PC-3 (cell line): ENCODE measurements around the gene PANK3. TPM values are rescaled to one million over a fixed set of nuclear protein-coding genes. Genes with fewer than 3 reads are reported as not detected.
A peak's percentile ranks its signal among the peaks of the same experiment; 100 is the strongest.
"Not testable (repeated sequence)": the region's sequence is repeated elsewhere in the genome, so short reads cannot be mapped to it uniquely, and the experiment has no call there.

Source experiments
- ATAC-seq: fragments of 200-7000 bp; cut with Tn5 transposase; 2 replicates; pipeline ENCODE4 v1.9.1; 2020; ENCODE audit warnings: mild to moderate bottlenecking, moderate library complexity
- BruUV-seq: library from RNA; stranded (reverse); fragments of 400-500 nt; replicated peaks from 2 replicates; lab custom pipeline; 2021; lab: Mats Ljungman, UMichigan
- CTCF ChIA-PET: fragments of 300-600 bp; sonication (Branson Sonifier 250); formaldehyde crosslinking; loops from one replicate; lab custom pipeline; 2022; ENCODE audit warnings: antibody characterized with exemption; lab: Charles Lee
- POLR2A ChIA-PET: fragments of 300-600 bp; sonication (Branson Sonifier 250); formaldehyde crosslinking; loops from one replicate; lab custom pipeline; 2022; ENCODE audit warnings: antibody characterized with exemption; ENCODE audit not compliant: unreplicated experiment; lab: Charles Lee
- DNase-seq: peaks from one replicate; pipeline ENCODE4 v3.0.0-alpha.2; 2015
- H2AFZ ChIP-seq: fragments of 300-600 bp; sonication (generic); 2 replicates; pipeline ENCODE4 v1.6.0; 2016; ENCODE audit warnings: antibody characterized with exemption, low read length
- H3F3A ChIP-seq: fragments of 300-600 bp; sonication (generic); one replicate; pipeline ENCODE4 v1.6.0; 2017; ENCODE audit warnings: antibody characterized with exemption, low read length, control low read depth, mild to moderate bottlenecking; ENCODE audit not compliant: unreplicated experiment
- H3K27ac ChIP-seq: fragments of 300-600 bp; sonication (generic); 2 replicates; pipeline ENCODE4 v1.5.1; 2016; ENCODE audit warnings: mild to moderate bottlenecking, low read length
- H3K27me3 ChIP-seq: fragments of 300-600 bp; sonication (generic); 2 replicates; pipeline ENCODE4 v1.6.1; 2016; ENCODE audit warnings: low read length, mixed read lengths
- H3K36me3 ChIP-seq: fragments of 300-600 bp; sonication (generic); 2 replicates; pipeline ENCODE4 v1.6.1; 2016; ENCODE audit warnings: low read depth, mixed run types, low read length, mixed read lengths
- H3K4me1 ChIP-seq: fragments of 300-600 bp; sonication (generic); 2 replicates; pipeline ENCODE4 v1.5.1; 2016; ENCODE audit warnings: low read length; ENCODE audit not compliant: insufficient read depth
- H3K4me2 ChIP-seq: fragments of 300-600 bp; sonication (generic); 2 replicates; pipeline ENCODE4 v1.6.0; 2016; ENCODE audit warnings: low read length
- H3K4me3 ChIP-seq: fragments of 300-600 bp; sonication (generic); 2 replicates; pipeline ENCODE4 v1.5.1; 2016; ENCODE audit warnings: mild to moderate bottlenecking, low read length, mixed read lengths
- H3K79me2 ChIP-seq: fragments of 300-600 bp; sonication (generic); 2 replicates; pipeline ENCODE4 v1.6.1; 2017; ENCODE audit warnings: low read length, mixed read lengths
- H3K9ac ChIP-seq: fragments of 300-600 bp; sonication (generic); 2 replicates; pipeline ENCODE4 v1.6.0; 2016; ENCODE audit warnings: mild to moderate bottlenecking, low read length
- H3K9me2 ChIP-seq: fragments of 300-600 bp; sonication (generic); replicated peaks from 2 replicates; pipeline ENCODE4 v1.6.1; 2016; ENCODE audit warnings: mixed run types, low read length, mixed read lengths
- H3K9me3 ChIP-seq: fragments of 300-600 bp; sonication (generic); 2 replicates; pipeline ENCODE4 v1.6.1; 2016; ENCODE audit warnings: low read length, mixed read lengths
- H4K20me1 ChIP-seq: fragments of 300-600 bp; sonication (generic); 2 replicates; pipeline ENCODE4 v1.6.1; 2016; ENCODE audit warnings: low read length, mixed read lengths
- CTCF ChIP-seq: fragments of 300-600 bp; sonication (generic); conservative IDR thresholded peaks from 2 replicates; pipeline ENCODE4 v1.5.1; 2017; ENCODE audit warnings: antibody characterized with exemption, low read depth, mild to moderate bottlenecking, low read length
- EZH2 ChIP-seq: fragments of 300-600 bp; sonication (generic); IDR thresholded peaks from one replicate; pipeline ENCODE4 v1.6.1; 2017; ENCODE audit warnings: antibody characterized with exemption, mild to moderate bottlenecking, low read length; ENCODE audit not compliant: unreplicated experiment
- EZH2phosphoT487 ChIP-seq: fragments of 300-600 bp; sonication (generic); IDR thresholded peaks from 2 replicates; pipeline ENCODE4 v1.6.1; 2018; ENCODE audit warnings: mild to moderate bottlenecking, antibody characterized with exemption, low read length, borderline replicate concordance
- intact Hi-C: fragments of 100-400 bp; cut with micrococcal nuclease; formaldehyde crosslinking; loops from 2 replicates; pipeline ENCODE4 v1.9.0; 2023
- total RNA-seq: library from RNA; depleted of rRNA; stranded (reverse); fragments of >200 nt; gene quantifications from 2 replicates; pipeline ENCODE4 v1.2.3, GENCODE V29; 2014

PANK3 gene
- total RNA-seq, 1 experiment from 2014 or later: 22.7 TPM

DNA sequence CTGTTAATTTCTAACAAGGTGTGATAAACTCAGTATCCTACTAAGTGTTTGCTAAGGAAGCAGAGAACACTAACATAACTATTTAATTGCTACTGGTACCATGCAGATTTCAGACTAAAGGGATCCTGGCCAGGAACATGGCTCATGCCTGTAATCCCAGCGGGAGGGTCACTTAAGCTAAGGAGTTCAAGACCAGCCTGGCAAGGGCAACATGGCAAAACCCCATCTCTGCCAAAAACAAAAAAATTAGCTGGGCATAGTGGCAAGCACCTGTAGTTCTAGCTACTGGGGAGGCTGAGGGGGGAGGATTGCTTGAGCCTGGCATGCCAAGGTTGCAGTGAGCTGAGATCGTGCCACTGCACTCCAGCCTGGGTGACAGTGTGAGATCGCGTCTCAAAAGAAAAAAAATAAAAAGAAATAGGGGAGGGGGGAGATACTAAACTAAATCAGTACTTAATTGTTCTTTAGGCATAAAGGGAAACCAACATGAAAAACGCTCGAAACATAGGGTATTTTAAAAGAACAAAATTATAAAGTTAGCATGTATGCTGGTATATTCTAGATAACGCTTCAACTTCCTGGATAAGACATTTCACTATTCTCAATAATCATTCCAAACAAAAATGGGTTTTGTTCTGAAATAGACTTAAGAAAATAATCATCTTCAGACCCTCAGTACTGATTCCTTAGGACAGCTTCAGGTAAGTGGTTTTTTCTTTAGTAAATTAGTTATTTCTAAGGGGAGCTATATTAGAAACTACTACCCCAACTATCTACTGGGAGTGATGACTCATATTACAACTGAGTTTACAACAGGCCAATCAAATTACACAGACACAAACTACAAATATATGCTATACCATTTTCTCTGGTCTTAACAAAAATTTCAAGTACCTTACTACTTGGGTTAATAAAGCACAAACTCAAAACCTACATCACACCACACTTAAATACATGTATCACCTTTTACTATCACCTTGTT is 3.5 kb downstream of the PANK3 start:
- H3F3A ChIP-seq: no peaks in the 10 kb centered on the region
- H2AFZ ChIP-seq: no peak overlapping the region
- H4K20me1 ChIP-seq: peaks cover 34% of the 10 kb centered on the region
- TF ChIP-seq EZH2phosphoT487 (no peak), CTCF (no peak), EZH2 (no peak)
- H3K9me3 ChIP-seq: no peaks in the 10 kb centered on the region
- no peaks in the 10 kb centered on the region for H3K27me3 ChIP-seq
- peaks cover 17% of the 10 kb centered on the region for H3K4me1 ChIP-seq
- no peak overlapping the region for H3K4me3 ChIP-seq
- BruUV-seq: no TSS peak
- peaks cover 75% of the 10 kb centered on the region for H3K79me2 ChIP-seq
- peaks cover 6% of the 10 kb centered on the region; the same call in 1 of the 2 replicates for H3K36me3 ChIP-seq
- intact Hi-C loops: no loop called here
- CTCF ChIA-PET: no interaction called here
- no peaks in the 10 kb centered on the region for H3K9me2 ChIP-seq
- no peak overlapping the region for H3K27ac ChIP-seq
- H3K9ac ChIP-seq: no peak overlapping the region
- DNase-seq (no peak), ATAC-seq (no peak)
- H3K4me2 ChIP-seq: peak overlapping the region; percentile 33; the same call in 1 of the 2 replicates
- POLR2A ChIA-PET: interaction anchor here (0.5 kb wide), 1 partner anchor 11 kb away, joined by 20 read pairs; no protein-coding TSS in a partner anchor

- H3F3A ChIP-seq, H3K9ac ChIP-seq, CTCF ChIA-PET, H3K27me3 ChIP-seq, H3K4me2 ChIP-seq, DNase-seq, H3K27ac ChIP-seq, ATAC-seq, H3K9me2 ChIP-seq, H3K9me3 ChIP-seq, BruUV-seq, H3K4me3 ChIP-seq, intact Hi-C loops, POLR2A ChIA-PET, H2AFZ ChIP-seq, H3K36me3 ChIP-seq: not testable (repeated sequence)
- Histone ChIP-seq H4K20me1 (peaks cover 34% of the 10 kb centered on the region), H3K4me1 (peaks cover 12% of the 10 kb centered on the region), H3K79me2 (peaks cover 87% of the 10 kb centered on the region)
These were observed 5.0 kb downstream of the PANK3 start for GRCh38 chr5:168574156-168574555.

DNA sequence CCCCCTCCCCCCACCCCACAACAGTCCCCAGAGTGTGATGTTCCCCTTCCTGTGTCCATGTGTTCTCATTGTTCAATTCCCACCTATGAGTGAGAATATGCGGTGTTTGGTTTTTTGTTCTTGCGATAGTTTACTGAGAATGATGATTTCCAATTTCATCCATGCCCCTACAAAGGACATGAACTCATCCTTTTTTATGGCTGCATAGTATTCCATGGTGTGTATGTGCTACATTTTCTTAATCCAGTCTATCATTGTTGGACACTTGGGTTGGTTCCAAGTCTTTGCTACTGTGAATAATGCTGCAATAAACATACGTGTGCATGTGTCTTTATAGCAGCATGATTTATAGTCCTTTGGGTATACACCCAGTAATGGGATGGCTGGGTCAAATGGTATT is 5.5 kb downstream of the PANK3 start:
- peaks cover 33% of the 10 kb centered on the region for H4K20me1 ChIP-seq
- intact Hi-C loops, H3K9me2 ChIP-seq, POLR2A ChIA-PET, H3K4me3 ChIP-seq, CTCF ChIA-PET, H3K9me3 ChIP-seq, H3K9ac ChIP-seq, H3K4me2 ChIP-seq, H3K36me3 ChIP-seq, DNase-seq, H2AFZ ChIP-seq, H3K27me3 ChIP-seq, H3K27ac ChIP-seq, ATAC-seq, BruUV-seq, H3F3A ChIP-seq: not testable (repeated sequence)
- peaks cover 12% of the 10 kb centered on the region for H3K4me1 ChIP-seq
- peaks cover 83% of the 10 kb centered on the region for H3K79me2 ChIP-seq
